SW480 (cell line): ENCODE data around the gene IRGC.

Source experiments
- DNase-seq: peaks from one replicate; pipeline ENCODE4 v3.0.0-alpha.2; 2016; ENCODE audit warnings: low spot score

IRGC gene

GRCh38 chr19:43725468-43725867 lies 9.6 kb downstream of the IRGC start:
- no peak for DNase-seq

DNA sequence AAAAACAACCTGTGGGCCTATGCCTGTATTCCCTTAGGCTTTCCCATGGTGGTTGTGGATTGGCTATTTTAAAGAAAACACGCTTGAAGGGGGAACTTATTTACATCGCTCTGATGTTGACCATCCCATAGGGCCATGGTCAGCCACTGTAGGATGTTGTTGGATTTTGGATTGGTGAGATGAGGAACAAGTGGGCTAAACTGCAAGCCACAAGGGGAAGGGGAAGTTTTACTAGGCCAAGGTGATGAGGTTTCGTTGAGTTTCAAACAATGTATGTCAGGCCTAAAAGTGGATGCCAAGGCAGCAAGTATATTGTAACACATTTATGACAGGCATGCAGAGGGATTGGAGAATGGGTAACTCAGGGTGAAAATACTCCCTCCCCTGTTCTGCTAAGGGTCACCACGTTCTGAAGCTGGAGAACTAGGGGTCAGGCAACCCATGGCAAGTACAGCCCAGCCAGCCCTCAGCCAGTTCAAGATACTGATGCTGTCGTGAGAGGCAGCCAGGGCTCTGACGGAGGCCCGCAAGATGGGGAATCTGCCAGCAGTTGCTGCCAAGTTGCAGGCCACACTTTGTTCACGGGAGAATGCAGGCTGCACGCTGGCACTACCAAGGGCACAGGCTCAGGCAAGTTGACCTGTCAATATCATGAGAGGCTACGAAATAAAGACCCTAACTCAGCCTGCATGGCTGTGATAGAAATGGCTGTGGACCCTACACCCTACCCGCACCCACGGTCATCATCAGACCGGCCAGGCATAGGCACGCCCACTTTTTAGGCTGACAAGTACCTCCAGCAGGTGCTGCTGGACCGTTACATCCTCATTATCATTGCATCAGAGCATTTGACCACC lies 11.1 kb downstream of the IRGC start:
- no peak for DNase-seq

GRCh38 chr19:43727593-43727853 lies 11.6 kb downstream of the IRGC start:
- DNase-seq: no peak

DNA sequence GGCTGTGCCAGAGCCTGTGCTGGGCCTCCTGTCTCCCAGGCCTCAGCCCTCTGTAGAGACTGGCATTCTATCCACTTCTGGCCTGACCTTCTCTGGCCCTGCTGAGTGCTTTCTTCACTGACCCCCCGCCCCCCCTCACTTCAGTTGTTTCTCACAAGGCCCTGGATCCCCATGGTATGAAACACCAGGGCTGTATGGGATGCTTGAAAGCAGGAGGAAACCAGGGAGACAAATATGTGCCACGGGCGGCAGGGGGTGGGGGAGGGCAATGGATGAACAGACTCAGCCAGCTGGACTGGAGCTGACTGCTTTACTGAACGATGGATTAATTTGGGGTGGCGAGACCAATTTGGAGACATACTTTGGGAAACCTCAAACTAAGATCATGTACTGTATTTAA lies 14.0 kb downstream of the IRGC start:
- no peak for DNase-seq

DNA sequence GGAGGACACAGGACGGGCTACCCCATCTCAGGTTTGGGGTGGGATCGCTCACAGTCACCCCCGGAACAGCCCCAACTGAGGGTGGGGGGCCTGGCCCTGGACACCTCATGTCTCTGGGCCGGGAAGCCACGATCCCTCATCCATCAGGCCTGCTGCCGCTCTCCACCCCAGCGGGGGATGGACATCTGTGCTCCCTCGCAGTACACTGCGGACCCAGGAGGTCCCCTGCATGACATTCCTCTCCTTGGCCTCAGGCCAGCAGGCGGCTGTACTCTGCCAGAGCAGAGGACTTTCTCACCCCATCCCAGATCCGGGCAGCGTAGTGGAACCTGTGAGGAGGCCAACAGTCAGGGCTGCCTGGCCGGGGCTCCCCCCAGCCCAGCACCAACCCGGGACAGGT lies 15.5 kb downstream of the IRGC start:
- no peak for DNase-seq

DNA sequence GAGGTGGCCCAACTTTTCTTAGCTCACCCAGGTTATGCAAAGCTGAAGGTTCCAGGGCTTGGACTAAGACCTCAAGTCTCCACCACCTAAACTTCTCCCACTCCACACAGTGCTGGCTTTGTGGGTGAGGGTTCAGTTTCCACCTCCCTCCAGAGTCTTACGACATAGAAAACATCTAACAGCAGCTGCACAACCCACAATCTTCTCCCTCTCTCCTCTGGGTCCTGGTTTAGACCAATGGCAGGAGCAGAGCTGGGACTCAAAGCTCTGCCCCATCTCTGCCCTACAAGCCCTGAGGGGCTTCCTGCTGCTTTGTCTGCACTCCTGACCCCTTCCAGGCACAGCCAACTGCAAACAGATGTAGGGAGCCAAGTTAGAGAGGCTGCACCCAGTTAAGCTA lies 16.0 kb downstream of the IRGC start:
- no peak for DNase-seq

DNA sequence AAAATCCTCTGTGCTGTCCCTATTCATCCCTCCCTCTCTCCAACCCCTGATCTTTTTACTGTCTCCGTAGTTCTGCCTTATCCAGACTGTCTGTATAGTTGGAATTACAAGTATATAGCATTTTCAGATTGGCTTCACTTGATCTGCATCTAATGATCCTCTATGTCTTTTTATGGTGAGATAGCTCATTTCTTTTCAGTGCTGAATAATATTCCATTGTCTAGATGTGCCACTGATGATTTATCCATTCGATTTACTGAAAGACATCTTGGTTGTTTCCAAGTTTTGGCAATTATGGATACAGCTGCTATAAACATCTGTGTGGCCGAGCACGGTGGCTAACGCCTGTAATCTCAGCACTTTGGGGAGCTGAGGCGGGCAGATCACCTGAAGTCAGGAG lies 19.1 kb downstream of the IRGC start:
- DNase-seq: no peak

DNA sequence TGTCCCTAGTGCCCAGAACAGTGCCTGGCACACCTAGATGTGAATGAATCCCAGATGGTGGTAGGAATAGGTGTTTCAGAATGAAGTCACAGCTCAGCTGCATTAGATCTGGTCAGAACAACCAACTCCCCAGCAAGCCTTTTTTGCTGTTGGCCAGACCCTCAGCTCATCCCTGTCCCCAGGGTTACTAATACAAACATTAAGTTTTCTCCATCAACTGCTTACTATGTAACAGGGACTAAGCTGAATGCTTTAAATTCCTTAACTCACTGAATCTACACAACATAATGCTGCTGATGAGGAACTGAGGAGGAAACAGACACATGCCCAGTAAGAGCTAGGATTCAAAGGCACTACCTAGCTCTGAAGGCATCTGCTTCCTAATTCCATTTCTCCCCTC lies 20.1 kb downstream of the IRGC start:
- DNase-seq: no peak

GRCh38 chr19:43738780-43739211 lies 22.9 kb downstream of the IRGC start:
- DNase-seq: peak; percentile 61

GRCh38 chr19:43739439-43740235 lies 23.8 kb downstream of the IRGC start:
- peak; percentile 92 for DNase-seq

- no peak for DNase-seq
Measured at GRCh38 chr19:43741075-43741825, 25.4 kb downstream of the IRGC start.

DNA sequence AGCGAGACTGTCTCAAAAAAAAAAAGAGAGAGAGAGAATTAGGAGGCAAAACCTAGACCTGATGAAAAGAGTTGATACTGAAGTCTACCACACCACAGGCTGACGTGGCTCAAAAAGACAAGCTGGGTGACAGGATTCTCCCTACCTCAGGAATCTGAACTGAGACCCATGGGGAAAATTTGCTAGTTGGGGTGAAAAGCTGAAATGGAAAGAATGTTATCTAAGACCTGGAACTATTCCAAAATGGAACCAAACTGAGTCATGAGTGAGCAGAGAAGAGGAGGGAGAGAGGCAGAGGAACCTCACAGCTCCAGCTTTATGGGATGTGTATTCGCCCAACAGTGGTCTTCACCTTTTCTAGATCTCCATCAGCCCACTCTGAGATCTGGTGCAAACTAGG lies 27.2 kb downstream of the IRGC start:
- DNase-seq: no peak

DNA sequence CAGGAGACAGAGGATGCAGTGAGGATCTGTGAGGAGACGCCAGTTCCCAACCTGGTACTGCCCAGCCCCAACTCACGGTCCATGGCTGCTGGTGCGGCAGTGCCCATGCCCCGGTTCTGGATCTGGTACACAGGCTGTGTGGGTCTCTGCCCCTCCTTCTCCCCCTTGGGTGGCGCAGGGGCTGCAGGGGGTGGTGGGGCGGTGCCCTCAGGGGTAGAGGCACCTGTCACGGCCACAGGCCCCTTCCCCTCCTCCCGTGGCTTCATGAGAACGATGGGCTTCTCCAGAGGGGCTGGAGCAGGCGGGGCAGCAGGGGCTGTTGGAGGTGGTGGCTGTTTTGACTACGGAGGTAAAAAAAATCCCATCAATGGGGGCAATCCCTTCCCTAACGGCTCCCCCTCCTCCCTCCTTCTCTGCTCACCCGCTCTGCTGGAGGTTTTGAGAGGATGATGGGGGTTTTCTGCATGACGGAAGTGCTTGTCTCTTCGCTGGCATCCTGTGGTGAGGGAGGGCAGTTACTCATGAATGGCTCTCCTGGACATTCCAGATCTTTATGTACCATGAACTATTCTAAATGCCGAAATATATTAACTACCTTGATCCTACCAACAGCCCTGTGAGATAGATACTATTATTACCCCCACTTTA lies 31.8 kb downstream of the IRGC start:
- DNase-seq: no peak

DNA sequence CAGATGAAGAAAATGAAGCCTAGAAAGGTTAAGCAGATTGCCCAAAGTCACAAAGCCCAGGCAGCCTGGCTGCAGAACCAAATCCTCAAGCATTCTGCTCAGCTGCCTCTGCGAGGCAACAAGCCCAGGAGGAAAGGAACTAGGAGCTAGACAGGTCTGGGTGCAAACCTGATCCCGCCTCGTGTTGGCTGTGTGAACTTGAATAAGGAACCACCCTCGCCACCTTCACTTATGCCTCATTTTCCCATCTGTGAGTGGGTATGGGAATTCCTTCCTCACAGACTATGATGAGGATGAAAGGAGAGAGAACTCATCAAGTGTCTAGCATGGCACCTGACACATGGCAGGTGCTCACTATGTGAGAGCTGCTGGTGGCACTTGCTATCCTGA lies 32.3 kb downstream of the IRGC start:
- DNase-seq: no peak

- no peak for DNase-seq
Measured at GRCh38 chr19:43748685-43749084, 32.8 kb downstream of the IRGC start.

GRCh38 chr19:43749152-43749551 lies 33.3 kb downstream of the IRGC start:
- DNase-seq: no peak

DNA sequence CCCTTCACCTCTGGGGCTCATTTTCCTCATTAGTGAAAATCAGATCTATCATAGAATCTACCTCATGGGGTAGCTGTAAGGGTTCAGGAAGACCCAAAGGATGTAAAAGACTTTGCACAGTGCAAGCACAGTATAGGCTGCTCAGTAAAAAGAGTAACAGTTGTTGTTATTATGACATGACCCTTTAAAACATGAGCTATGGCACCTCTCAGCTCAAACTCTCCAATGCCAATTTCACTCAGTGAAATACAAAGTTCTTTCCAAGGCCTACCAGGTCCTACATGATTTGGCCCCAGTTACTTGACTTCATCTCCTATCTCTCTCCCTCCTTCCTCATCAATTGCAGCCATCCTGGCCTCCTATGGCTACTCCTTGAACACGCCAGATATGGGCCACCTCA lies 34.0 kb downstream of the IRGC start:
- DNase-seq: no peak

- no peak for DNase-seq
Measured at GRCh38 chr19:43751466-43752220, 35.8 kb downstream of the IRGC start.

GRCh38 chr19:43752287-43752875 lies 36.5 kb downstream of the IRGC start:
- no peak for DNase-seq

DNA sequence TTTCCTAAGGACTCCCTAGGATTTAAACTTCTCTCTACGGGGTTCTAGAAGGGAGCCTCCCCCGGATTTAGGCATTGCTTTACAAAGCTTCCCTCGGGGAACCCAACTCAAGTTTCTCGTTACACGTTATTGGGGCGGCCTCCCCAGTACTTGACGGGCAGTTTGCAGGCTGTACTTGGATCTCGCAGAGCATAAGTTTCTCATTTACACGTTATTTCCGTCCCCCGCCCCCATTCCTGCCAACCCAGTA lies 38.3 kb downstream of the IRGC start:
- no peak for DNase-seq

DNA sequence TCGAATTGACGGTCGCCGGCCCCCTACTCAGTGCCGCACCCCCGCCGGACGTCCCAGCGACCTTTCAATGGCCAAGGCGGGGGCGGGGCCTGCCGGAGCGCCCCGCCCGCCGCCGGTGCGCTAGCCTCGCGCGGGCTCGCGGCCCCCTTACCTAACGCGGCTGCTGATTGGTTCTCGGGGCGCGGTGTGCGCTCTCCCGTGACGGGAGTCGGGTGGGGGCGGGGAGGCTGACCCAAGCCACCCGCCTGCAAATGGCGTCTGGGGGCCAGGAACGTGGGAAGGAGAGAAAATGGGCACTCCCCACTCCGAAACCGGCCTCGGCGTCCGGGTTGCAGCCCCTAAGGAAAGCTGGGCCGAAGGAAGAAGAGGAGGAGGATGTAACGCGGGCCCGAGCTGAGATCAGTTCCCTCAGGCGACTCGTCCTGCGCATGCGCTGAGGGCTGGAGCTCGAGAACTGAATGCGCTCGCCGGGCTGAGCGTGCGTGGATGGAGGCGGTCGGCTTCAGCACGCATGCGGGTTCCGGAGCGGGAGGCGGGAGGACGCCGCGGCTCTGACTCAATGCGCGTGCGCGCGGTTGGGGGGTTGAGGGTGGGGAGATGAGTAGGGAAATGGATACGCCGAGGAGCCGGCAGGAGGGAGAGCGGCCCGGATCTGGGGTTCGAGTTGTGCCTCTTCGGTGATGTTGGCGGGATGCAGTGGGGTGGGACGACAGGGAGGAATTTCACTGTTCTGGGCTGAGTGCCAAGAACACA lies 38.8 kb downstream of the IRGC start, which contains the start of gene SMG9:
TSS of gene SMG9 (minus strand) at position 460 of the 753 bp plus-strand sequence. CDS start 4,221 bp downstream, outside the sequence.
- DNase-seq: peak; percentile 96
